SK-N-SH (cell line): Measurements from ENCODE around the gene PKP4. TPM values are rescaled to one million over a fixed set of nuclear protein-coding genes. Genes with fewer than 3 reads are reported as not detected.

Source experiments
- CTCF ChIA-PET: fragments of 300-600, 350-600 bp; formaldehyde crosslinking; extraction: SDS; loops from one replicate; lab custom pipeline; 2021; lab: Yijun Ruan, JAX
- POLR2A ChIA-PET: fragments of 350-600 bp; sonication (Branson Sonifier 250); formaldehyde crosslinking; extraction: SDS; loops from one replicate; lab custom pipeline; 2020; ENCODE audit warnings: antibody characterized with exemption, inconsistent platforms; lab: Yijun Ruan, JAX
- DNase-seq: peaks from one replicate; pipeline ENCODE4 v3.0.0; 2012
- H2AFZ ChIP-seq: fragments of 200-600 bp; sonication (generic); 2 replicates; pipeline ENCODE4 v1.8.1; 2016; ENCODE audit warnings: antibody characterized with exemption, mild to moderate bottlenecking, low read depth
- H3F3A ChIP-seq: fragments of 200-600 bp; sonication (generic); replicated peaks from 2 replicates; pipeline ENCODE3; 2016; ENCODE audit warnings: antibody characterized with exemption, mild to moderate bottlenecking; ENCODE audit not compliant: insufficient read depth
- H3K27ac ChIP-seq, 2 experiments: fragments of 200-500 bp in 1 of 2; fragments of 200-600 bp in 1 of 2; sonication (Bioruptor generic) in 1 of 2; sonication (generic), shearing (Covaris generic) in 1 of 2; 2 replicates each; pipeline versions ENCODE4 v1.5.1 to v1.6.1; 2014 to 2016; ENCODE audit warnings: low read depth in 2 of 2, inconsistent platforms in 1 of 2, low read length in 1 of 2, mild to moderate bottlenecking in 1 of 2, mixed read lengths in 1 of 2
- H3K27me3 ChIP-seq: fragments of 200-600 bp; sonication (generic), shearing (Covaris generic); 2 replicates; pipeline ENCODE4 v1.6.1; 2016; ENCODE audit warnings: mixed run types; ENCODE audit not compliant: insufficient read depth
- H3K36me3 ChIP-seq, 2 experiments: fragments of 200-500 bp in 1 of 2; fragments of 200-600 bp in 1 of 2; sonication (Bioruptor generic) in 1 of 2; sonication (generic) in 1 of 2; replicated peaks in 1 of 2; 2 replicates each; pipeline versions ENCODE3 to v1.5.1; 2014 to 2016; ENCODE audit warnings: low read length in 1 of 2, mild to moderate bottlenecking in 1 of 2; ENCODE audit not compliant: insufficient read depth in 2 of 2, control insufficient read depth in 1 of 2
- H3K4me1 ChIP-seq, 2 experiments: fragments of 200-500 bp in 1 of 2; fragments of 200-600 bp in 1 of 2; sonication (Bioruptor generic) in 1 of 2; sonication (generic), shearing (Covaris generic) in 1 of 2; 2 replicates each; pipeline versions ENCODE4 v1.5.1 to v1.6.1; 2014 to 2016; ENCODE audit warnings: low read depth in 1 of 2, low read length in 1 of 2, mixed run types in 1 of 2; ENCODE audit not compliant: insufficient read depth in 2 of 2, control insufficient read depth in 1 of 2
- H3K4me2 ChIP-seq: fragments of 200-600 bp; sonication (generic), shearing (Covaris generic); 2 replicates; pipeline ENCODE4 v1.6.1; 2017; ENCODE audit warnings: mixed run types
- H3K4me3 ChIP-seq, 2 experiments: fragments of 200-500 bp in 1 of 2; fragments of 200-600 bp in 1 of 2; sonication (Bioruptor generic) in 1 of 2; sonication (generic), shearing (Covaris generic) in 1 of 2; 2 replicates each; pipeline versions ENCODE4 v1.5.1 to v1.8.1; 2014 to 2016; ENCODE audit warnings: low read depth in 2 of 2, inconsistent platforms in 1 of 2, low read length in 1 of 2, mild to moderate bottlenecking in 1 of 2, mixed read lengths in 1 of 2, moderate library complexity in 1 of 2
- H3K79me2 ChIP-seq: fragments of 200-600 bp; sonication (generic); 2 replicates; pipeline ENCODE4 v1.8.1; 2017; ENCODE audit warnings: mild to moderate bottlenecking; ENCODE audit not compliant: insufficient read depth
- H3K9ac ChIP-seq: fragments of 200-600 bp; sonication (generic); 2 replicates; pipeline ENCODE4 v1.6.1; 2017; ENCODE audit warnings: mixed run types
- H3K9me2 ChIP-seq: fragments of 200-600 bp; sonication (generic); 2 replicates; pipeline ENCODE4 v1.6.1; 2017; ENCODE audit warnings: mixed run types
- H3K9me3 ChIP-seq: fragments of 200-600 bp; sonication (generic); 2 replicates; pipeline ENCODE4 v1.6.1; 2017; ENCODE audit warnings: mixed run types, mild to moderate bottlenecking, moderate library complexity
- H4K20me1 ChIP-seq: fragments of 200-600 bp; sonication (generic); 2 replicates; pipeline ENCODE4 v1.6.1; 2017; ENCODE audit warnings: mild to moderate bottlenecking, mixed run types; ENCODE audit not compliant: insufficient read depth
- CHD2 ChIP-seq: fragments of 150-350 bp; IDR thresholded peaks from 2 replicates; pipeline ENCODE4 v1.6.1; 2018; ENCODE audit warnings: low read length; ENCODE audit not compliant: partially characterized antibody
- ELF1 ChIP-seq: IDR thresholded peaks from 2 replicates; pipeline ENCODE4 v1.4.0; 2012
- GABPA ChIP-seq: IDR thresholded peaks from 2 replicates; pipeline ENCODE4 v1.4.0; 2012; ENCODE audit warnings: low read depth, mild to moderate bottlenecking
- JUND ChIP-seq: IDR thresholded peaks from 2 replicates; pipeline ENCODE4 v1.4.0; 2012
- MXI1 ChIP-seq: IDR thresholded peaks from 2 replicates; pipeline ENCODE4 v1.6.1; 2012; ENCODE audit warnings: mild to moderate bottlenecking, low read depth, low read length, improper control_type of control experiment
- NFIC ChIP-seq: IDR thresholded peaks from 2 replicates; pipeline ENCODE4 v1.4.0; 2012; ENCODE audit warnings: borderline replicate concordance
- RAD21 ChIP-seq: IDR thresholded peaks from 2 replicates; pipeline ENCODE4 v1.6.1; 2012; ENCODE audit warnings: mild to moderate bottlenecking, low read length
- RFX5 ChIP-seq: IDR thresholded peaks from 2 replicates; pipeline ENCODE4 v1.6.1; 2012; ENCODE audit warnings: mild to moderate bottlenecking, improper control_type of control experiment, low read length
- SMC3 ChIP-seq: IDR thresholded peaks from 2 replicates; pipeline ENCODE4 v1.6.1; 2012; ENCODE audit warnings: low read depth, low read length, improper control_type of control experiment
- TAF1 ChIP-seq: IDR thresholded peaks from 2 replicates; pipeline ENCODE4 v1.6.1; 2012; ENCODE audit warnings: low read depth, mild to moderate bottlenecking, low read length, moderate library complexity, borderline replicate concordance
- TEAD4 ChIP-seq: IDR thresholded peaks from 2 replicates; pipeline ENCODE4 v1.4.0; 2012; ENCODE audit warnings: mild to moderate bottlenecking, borderline replicate concordance; ENCODE audit not compliant: insufficient read depth
- YY1 ChIP-seq: IDR thresholded peaks from 2 replicates; pipeline ENCODE4 v1.4.0; 2012; ENCODE audit warnings: low read depth, mild to moderate bottlenecking
- WGBS: methylation state at CpG from one replicate; pipeline ENCODE4 v1.1.6; 2017; ENCODE audit warnings: low lambda C conversion rate; 5-methylcytosine and 5-hydroxymethylcytosine counted together
- polyA plus RNA-seq, 3 experiments: library from polyadenylated mRNA; depleted of rRNA; stranded (reverse); fragments of >200 nt; gene quantifications; 2 replicates each; pipeline ENCODE4 v1.2.3, GENCODE V29; 2012
- TF ChIP-seq, protein P1 (sequence below): IDR thresholded peaks from 2 replicates; pipeline ENCODE4 v1.4.0; 2012; ENCODE audit warnings: low read depth, borderline replicate concordance
- TF ChIP-seq, protein P2 (sequence below): IDR thresholded peaks from 2 replicates; pipeline ENCODE4 v1.4.0; 2012; ENCODE audit warnings: low read depth, borderline replicate concordance
- TF ChIP-seq, protein P3 (sequence below): fragments of 150-350 bp; IDR thresholded peaks from 2 replicates; pipeline ENCODE4 v1.6.1; 2016; ENCODE audit warnings: mild to moderate bottlenecking, low read depth, low read length
- TF ChIP-seq, protein P4 (sequence below): fragments of 200-600 bp; sonication (generic); IDR thresholded peaks from 2 replicates; pipeline ENCODE4 v1.6.1; 2017; ENCODE audit warnings: antibody characterized with exemption, mild to moderate bottlenecking, moderate library complexity
- TF ChIP-seq, protein P5 (sequence below): IDR thresholded peaks from 2 replicates; pipeline ENCODE4; 2012

PKP4 gene
- polyA plus RNA-seq, 1 of the 3 experiments (the other 2 are of a cell fraction) = 10.9 TPM

DNA sequence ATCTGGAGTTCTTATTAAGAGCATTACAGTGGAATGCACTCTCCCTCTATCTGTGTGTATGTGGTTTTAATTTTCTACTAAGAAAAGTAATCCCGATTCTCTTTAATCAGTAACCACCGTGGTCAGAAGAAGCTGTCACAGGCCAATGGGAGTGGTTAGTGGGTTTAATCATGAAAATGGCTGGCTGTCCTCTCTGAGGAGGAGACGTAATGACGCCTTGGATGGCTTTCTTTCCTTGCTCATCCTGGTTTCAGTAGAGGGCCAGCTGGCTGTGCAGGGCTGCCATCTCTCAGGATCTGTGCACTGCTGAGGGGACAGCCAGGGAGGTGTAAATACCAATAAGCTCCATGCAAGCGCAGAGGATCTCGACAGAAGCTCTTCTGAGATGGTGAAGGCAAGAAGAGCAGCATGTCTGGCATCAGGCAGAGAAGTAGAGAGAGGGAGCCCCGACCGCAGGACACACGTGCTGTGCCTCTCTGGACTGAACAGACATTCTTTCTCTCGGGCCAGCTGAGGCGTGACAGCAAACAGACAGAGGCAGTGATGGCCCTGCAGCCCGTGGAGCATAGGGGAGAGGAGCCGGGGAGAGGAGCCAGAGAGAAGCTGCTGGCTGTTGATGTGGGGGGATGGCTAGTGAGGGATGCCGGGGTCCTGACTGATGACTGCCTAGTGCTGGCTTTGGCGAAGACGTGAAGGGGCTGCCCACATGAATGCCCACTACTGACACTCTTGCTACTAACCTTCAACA lies 273.3 kb downstream of the PKP4 start:
- H3K9me3 ChIP-seq = no peaks in the 10 kb centered on the region
- DNase-seq = no peak
- H3K27me3 ChIP-seq = no peaks in the 10 kb centered on the region; the same call in 1 of the 2 replicates
- no peak overlapping the region for H3K4me2 ChIP-seq
- WGBS = 63% methylated on average over 12 of the region's 16 CpGs
- TF ChIP-seq RAD21 (no peak), ELF1 (no peak), RFX5 (no peak), JUND (no peak), CHD2 (no peak), NFIC (no peak), GABPA (no peak), TAF1 (no peak), SMC3 (no peak), YY1 (no peak), TEAD4 (no peak), MXI1 (no peak)
- TF ChIP-seq, protein P1, sequence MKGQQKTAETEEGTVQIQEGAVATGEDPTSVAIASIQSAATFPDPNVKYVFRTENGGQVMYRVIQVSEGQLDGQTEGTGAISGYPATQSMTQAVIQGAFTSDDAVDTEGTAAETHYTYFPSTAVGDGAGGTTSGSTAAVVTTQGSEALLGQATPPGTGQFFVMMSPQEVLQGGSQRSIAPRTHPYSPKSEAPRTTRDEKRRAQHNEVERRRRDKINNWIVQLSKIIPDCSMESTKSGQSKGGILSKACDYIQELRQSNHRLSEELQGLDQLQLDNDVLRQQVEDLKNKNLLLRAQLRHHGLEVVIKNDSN = no peak
- TF ChIP-seq, protein P2, sequence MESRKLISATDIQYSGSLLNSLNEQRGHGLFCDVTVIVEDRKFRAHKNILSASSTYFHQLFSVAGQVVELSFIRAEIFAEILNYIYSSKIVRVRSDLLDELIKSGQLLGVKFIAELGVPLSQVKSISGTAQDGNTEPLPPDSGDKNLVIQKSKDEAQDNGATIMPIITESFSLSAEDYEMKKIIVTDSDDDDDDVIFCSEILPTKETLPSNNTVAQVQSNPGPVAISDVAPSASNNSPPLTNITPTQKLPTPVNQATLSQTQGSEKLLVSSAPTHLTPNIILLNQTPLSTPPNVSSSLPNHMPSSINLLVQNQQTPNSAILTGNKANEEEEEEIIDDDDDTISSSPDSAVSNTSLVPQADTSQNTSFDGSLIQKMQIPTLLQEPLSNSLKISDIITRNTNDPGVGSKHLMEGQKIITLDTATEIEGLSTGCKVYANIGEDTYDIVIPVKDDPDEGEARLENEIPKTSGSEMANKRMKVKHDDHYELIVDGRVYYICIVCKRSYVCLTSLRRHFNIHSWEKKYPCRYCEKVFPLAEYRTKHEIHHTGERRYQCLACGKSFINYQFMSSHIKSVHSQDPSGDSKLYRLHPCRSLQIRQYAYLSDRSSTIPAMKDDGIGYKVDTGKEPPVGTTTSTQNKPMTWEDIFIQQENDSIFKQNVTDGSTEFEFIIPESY = no peak
- TF ChIP-seq, protein P3, sequence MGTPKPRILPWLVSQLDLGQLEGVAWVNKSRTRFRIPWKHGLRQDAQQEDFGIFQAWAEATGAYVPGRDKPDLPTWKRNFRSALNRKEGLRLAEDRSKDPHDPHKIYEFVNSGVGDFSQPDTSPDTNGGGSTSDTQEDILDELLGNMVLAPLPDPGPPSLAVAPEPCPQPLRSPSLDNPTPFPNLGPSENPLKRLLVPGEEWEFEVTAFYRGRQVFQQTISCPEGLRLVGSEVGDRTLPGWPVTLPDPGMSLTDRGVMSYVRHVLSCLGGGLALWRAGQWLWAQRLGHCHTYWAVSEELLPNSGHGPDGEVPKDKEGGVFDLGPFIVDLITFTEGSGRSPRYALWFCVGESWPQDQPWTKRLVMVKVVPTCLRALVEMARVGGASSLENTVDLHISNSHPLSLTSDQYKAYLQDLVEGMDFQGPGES = no peak
- TF ChIP-seq, protein P4, sequence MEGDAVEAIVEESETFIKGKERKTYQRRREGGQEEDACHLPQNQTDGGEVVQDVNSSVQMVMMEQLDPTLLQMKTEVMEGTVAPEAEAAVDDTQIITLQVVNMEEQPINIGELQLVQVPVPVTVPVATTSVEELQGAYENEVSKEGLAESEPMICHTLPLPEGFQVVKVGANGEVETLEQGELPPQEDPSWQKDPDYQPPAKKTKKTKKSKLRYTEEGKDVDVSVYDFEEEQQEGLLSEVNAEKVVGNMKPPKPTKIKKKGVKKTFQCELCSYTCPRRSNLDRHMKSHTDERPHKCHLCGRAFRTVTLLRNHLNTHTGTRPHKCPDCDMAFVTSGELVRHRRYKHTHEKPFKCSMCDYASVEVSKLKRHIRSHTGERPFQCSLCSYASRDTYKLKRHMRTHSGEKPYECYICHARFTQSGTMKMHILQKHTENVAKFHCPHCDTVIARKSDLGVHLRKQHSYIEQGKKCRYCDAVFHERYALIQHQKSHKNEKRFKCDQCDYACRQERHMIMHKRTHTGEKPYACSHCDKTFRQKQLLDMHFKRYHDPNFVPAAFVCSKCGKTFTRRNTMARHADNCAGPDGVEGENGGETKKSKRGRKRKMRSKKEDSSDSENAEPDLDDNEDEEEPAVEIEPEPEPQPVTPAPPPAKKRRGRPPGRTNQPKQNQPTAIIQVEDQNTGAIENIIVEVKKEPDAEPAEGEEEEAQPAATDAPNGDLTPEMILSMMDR = no peak
- TF ChIP-seq, protein P5, sequence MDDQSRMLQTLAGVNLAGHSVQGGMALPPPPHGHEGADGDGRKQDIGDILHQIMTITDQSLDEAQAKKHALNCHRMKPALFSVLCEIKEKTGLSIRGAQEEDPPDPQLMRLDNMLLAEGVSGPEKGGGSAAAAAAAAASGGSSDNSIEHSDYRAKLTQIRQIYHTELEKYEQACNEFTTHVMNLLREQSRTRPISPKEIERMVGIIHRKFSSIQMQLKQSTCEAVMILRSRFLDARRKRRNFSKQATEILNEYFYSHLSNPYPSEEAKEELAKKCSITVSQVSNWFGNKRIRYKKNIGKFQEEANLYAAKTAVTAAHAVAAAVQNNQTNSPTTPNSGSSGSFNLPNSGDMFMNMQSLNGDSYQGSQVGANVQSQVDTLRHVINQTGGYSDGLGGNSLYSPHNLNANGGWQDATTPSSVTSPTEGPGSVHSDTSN = no peak
- TF ChIP-seq, all 33 proteins: peak for 0
- POLR2A ChIA-PET = no interaction called here
- no peaks in the 10 kb centered on the region for H3K79me2 ChIP-seq
- H3K9ac ChIP-seq = no peak overlapping the region
- CTCF ChIA-PET = interaction anchor here (0.8 to 1.2 kb wide), 4 partner anchors 10 to 550 kb away, joined by 3 to 5 read pairs (median 4); no protein-coding TSS in a partner anchor
- no peak overlapping the region for H2AFZ ChIP-seq
- no peaks in the 10 kb centered on the region for H3F3A ChIP-seq
- H3K27ac ChIP-seq = no peak overlapping the region
- no peaks in the 10 kb centered on the region for H4K20me1 ChIP-seq
- H3K36me3 ChIP-seq = no peaks in the 10 kb centered on the region
- H3K4me3 ChIP-seq = no peak overlapping the region
- H3K9me2 ChIP-seq = no peaks in the 10 kb centered on the region
- peaks cover 0 to 9% of the 10 kb centered on the region in 2 experiments; a peak in 1 of 4 replicates for H3K4me1 ChIP-seq
